Gastroesophageal sphincter (tissue), 3 donors: ENCODE data around the gene PMPCB.

Experiments
- EP300 ChIP-seq: sonication (generic); formaldehyde crosslinking; IDR thresholded peaks from one replicate; pipeline ENCODE4 v1.6.1; 2017; ENCODE audit warnings: antibody characterized with exemption, mild to moderate bottlenecking
- POLR2A ChIP-seq, 2 donors: fragments of 450-650 bp; IDR thresholded peaks; one replicate each; pipeline ENCODE4 v1.6.1; 2017; ENCODE audit warnings: antibody characterized with exemption in 2 of 2, mild to moderate bottlenecking in 2 of 2, moderate library complexity in 1 of 2
- POLR2AphosphoS5 ChIP-seq: sonication (generic); formaldehyde crosslinking; IDR thresholded peaks from one replicate; pipeline ENCODE4 v1.6.1; 2017; ENCODE audit warnings: antibody characterized with exemption
- TF ChIP-seq, protein P1 (sequence below), 4 experiments: fragments of 200-600 bp in 2 of 4; fragments of 450-650 bp in 2 of 4; sonication (generic) in 1 of 4; IDR thresholded peaks; one replicate each; pipeline ENCODE4 v1.5.1; 2017 to 2019; ENCODE audit warnings: antibody characterized with exemption in 4 of 4, mild to moderate bottlenecking in 2 of 4, moderate library complexity in 2 of 4

DNA sequence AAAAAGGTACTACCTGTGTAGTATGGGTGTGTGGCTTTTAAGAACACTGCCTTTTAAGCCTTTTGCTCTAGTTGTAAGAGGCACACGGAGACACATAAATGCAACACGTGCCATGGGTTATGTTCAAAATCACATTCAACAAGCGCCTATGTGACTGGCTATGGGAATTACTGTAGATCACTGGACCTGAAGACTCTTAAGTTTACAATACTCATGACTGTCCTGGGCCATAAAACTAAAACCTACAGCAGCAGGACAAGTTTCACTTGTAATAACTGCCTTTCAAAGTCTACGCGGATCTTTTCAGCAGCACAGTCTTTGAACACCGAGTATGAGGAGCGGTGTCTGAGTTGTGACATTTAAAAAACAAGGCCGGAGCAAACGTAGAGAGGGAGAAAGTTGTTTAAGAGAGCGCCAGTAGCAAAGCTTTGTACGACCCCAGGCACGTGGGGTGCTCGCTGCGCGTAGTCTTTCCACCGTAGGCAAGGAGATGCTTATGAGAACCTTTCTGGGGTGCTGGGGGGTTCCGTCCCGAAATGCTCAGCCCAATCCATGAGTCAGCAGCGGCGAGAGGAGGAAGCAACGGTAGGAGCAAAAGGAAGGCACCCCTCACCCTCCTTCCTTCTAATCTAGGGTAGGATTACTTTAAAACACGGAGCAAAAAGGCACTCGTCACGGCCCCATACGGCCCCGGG, 46.7 kb downstream of the PMPCB start:
- TF ChIP-seq, protein P1, sequence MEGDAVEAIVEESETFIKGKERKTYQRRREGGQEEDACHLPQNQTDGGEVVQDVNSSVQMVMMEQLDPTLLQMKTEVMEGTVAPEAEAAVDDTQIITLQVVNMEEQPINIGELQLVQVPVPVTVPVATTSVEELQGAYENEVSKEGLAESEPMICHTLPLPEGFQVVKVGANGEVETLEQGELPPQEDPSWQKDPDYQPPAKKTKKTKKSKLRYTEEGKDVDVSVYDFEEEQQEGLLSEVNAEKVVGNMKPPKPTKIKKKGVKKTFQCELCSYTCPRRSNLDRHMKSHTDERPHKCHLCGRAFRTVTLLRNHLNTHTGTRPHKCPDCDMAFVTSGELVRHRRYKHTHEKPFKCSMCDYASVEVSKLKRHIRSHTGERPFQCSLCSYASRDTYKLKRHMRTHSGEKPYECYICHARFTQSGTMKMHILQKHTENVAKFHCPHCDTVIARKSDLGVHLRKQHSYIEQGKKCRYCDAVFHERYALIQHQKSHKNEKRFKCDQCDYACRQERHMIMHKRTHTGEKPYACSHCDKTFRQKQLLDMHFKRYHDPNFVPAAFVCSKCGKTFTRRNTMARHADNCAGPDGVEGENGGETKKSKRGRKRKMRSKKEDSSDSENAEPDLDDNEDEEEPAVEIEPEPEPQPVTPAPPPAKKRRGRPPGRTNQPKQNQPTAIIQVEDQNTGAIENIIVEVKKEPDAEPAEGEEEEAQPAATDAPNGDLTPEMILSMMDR (IDR thresholded peaks at IDR 0.05), result no peak
- TF ChIP-seq POLR2A (IDR thresholded peaks at IDR 0.05), result no peak
- TF ChIP-seq POLR2AphosphoS5, result no peak
- TF ChIP-seq EP300, result no peak
